AG09319 (cell line): ENCODE measurements around the gene SH3GL2.

ENCODE experiments used
- DNase-seq: peaks from one replicate; pipeline ENCODE4 v3.0.0-alpha.2; 2010; ENCODE audit warnings: low read depth; ENCODE audit errors: extremely low read depth
- CTCF ChIP-seq: IDR thresholded peaks from 2 replicates; pipeline ENCODE4 v1.5.1; 2011; ENCODE audit warnings: low read depth, mild to moderate bottlenecking, inconsistent platforms, low read length, moderate library complexity

SH3GL2 gene

DNA sequence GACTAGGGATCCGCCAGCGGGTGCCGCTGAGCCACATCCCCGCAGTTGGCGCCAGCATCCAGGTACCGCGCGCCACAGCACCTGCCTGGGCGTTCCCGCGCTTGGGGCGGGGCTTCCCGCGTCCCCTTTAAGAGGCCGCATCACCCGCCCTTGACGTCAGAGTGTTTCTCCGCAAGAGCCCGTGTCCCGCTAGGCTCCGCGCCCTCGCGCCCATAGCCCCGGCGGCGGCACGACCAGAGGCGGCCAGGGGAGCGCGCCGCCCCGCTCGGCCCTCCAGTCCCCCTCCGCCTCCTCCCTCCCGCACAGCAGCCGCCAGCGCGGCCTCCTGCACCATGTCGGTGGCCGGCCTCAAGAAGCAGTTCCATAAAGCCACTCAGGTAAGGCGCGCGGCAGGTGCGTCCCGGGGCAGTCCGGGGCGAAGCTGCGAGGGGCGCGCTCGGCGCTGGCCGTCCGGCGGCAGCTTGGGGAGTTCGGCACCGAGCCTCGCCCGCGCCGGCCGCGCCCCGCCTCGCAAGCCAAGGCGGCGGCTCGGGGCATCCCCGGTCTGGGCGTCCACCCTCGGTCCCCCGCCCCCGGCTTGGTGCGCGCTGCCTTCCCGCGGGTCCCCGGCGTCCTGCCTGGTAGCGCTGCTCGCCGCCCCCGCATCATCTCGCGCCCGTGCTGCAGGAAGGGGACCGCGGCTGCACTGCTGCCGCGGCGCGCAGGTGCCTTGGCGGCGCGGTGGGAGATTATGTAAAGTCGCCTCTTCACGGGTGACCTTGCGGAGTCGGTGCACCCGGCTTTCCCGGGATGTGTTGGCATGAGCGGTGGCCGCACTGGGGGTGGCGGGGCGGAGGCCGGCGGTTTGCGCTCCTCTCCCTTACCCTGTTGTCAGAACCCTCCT lies at the start of gene SH3GL2:
Gene SH3GL2, plus strand, starts transcription at position 156 of the 883 bp plus-strand sequence.
- no peak for TF ChIP-seq CTCF
- no peak for DNase-seq

DNA sequence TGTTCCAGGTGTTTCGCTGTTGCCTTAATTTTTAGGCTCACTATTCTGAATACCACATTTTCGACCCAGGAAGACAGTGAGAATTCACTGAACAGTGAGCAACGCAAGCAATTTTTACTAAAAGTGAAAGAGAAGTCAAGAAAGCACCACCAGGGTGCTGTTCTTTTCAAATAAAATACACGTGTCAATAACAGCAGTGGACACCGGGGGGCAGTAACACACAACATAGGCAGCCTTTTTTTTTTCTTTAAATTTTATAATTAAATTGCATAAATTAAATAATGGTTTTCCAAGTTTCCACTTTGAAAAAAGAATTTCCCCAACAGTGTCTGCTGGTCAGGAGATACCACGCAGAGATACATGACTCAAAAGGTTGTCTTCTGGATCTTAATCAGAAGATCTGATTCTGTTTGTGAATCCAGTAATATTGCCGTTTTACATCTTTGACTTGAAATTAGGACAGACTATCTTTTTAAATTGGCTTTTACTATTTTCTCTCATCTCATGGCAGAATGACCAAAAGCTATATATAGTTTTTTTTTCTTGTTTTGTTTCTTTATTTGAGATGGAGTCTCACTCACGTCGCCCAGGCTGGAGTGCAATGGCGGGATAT lies 47.1 kb upstream of the SH3GL2 start:
- peak; percentile 68 for TF ChIP-seq CTCF
- peak; percentile 8 for DNase-seq

GRCh38 chr9:17532461-17532860 lies 46.4 kb upstream of the SH3GL2 start:
- TF ChIP-seq CTCF = no peak
- DNase-seq = no peak

DNA sequence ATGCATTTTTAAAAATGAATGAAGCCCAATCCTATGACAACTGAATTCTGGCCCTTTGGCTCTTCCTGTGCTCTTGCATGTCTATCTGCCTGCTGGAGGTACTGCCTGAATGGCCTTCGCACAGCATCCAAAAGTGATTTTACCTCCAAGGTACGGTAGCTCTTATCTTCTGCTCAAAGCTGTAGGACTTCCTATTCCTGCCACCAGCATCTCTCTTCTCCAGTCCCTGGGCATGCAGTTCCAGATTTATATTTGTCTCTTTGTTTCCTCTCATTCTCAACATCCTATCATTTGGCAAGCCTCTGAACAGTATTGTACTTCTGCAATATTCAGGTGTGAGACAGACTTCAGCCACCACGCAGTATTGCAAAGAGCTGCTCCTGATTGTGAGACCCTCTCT lies 43.7 kb upstream of the SH3GL2 start:
- no peak for DNase-seq

GRCh38 chr9:17536027-17536426 lies 42.8 kb upstream of the SH3GL2 start:
- DNase-seq = no peak
- no peak for TF ChIP-seq CTCF

More for the DNA sequence above, 43.7 kb upstream of the SH3GL2 start:
- TF ChIP-seq CTCF = no peak

DNA sequence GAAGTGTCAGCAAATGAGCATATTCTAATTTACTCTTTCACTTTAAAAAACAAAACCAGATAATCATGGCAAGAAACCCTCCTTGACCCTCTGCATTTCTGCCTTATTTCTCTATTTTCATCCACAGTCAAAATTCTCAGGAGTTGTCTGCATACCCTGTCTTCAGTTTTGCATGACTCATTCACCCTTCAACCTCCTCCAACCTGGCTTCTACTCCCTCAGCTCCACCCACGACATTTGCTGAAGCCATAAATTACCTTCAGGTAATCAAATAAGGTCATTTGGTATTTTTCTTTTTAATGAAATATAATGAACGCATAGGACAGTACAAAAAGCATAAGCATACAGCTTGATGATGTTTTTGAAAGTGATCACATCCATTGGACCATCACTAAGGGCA lies 27.8 kb upstream of the SH3GL2 start:
- TF ChIP-seq CTCF = no peak
- DNase-seq = no peak

DNA sequence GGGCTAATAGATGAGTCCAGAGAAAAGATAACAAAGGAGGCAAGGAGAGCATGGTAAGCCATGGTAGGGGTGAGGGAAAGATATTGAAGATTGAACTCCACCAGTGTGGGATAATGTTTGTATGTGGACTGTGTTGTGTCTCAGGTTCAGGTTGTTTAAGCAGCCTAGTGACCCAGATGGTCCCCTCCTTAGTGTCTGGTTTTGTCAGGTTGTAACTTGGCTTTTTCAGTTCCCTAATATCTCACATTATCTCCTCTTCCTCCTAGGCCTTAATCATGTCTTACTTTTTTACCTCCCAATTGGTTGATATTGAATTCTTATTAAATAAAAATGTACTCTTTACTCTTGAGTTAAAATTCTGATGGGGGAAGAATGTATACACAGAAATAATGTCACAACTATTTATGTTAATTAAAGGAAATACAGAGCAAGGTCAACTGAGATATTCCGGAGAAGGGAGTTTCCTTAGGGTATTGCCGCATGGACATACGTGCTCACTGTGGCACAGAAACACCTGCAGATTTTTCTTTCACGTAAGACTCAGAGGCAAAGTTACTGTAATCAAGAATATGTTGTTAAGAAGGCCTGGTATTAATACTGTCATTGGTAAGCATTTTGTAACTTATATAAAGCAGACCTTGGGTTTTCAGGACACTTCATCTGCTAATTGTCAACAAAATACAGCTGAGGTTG lies 23.4 kb upstream of the SH3GL2 start:
- DNase-seq = no peak
- TF ChIP-seq CTCF = no peak
